HG03095 (cell line): ENCODE measurements around the gene SRSF6.
A peak's percentile ranks its signal among the peaks of the same experiment; 100 is the strongest.
"Not testable (repeated sequence)": the region's sequence is repeated elsewhere in the genome, so short reads cannot be mapped to it uniquely, and the experiment has no call there.

Experiments
- ATAC-seq: cut with Tn5 transposase; IDR thresholded peaks from one replicate; pipeline ENCODE4 v1.9.1; 2021; ENCODE audit warnings: moderate library complexity; ENCODE audit not compliant: unreplicated experiment

The SRSF6 gene

GRCh38 chr20:43472671-43473380, 15.1 kb downstream of the SRSF6 start:
- ATAC-seq = no peak

GRCh38 chr20:43473381-43473704, 15.6 kb downstream of the SRSF6 start:
- ATAC-seq = no peak

GRCh38 chr20:43477193-43477592, 19.5 kb downstream of the SRSF6 start:
- ATAC-seq = no peak

- ATAC-seq = no peak
These were observed 19.9 kb downstream of the SRSF6 start for GRCh38 chr20:43477619-43478018.

- no peak for ATAC-seq
These were observed 32.3 kb downstream of the SRSF6 start for GRCh38 chr20:43490038-43490437.

- ATAC-seq = peak; percentile 98
These were observed 34.4 kb downstream of the SRSF6 start for GRCh38 chr20:43492101-43492500.

GRCh38 chr20:43495388-43495787, 37.7 kb downstream of the SRSF6 start:
- no peak for ATAC-seq

- ATAC-seq = not testable (repeated sequence)
These were observed 44.3 kb downstream of the SRSF6 start for GRCh38 chr20:43502021-43502420.

GRCh38 chr20:43506238-43506637, 48.5 kb downstream of the SRSF6 start:
- ATAC-seq = no peak

GRCh38 chr20:43507150-43508080, 49.7 kb downstream of the SRSF6 start, which contains the start of gene L3MBTL1:
Gene L3MBTL1, plus strand, starts transcription at chr20:43507697. Its CDS starts 5,807 bp downstream, at chr20:43513504.
- no peak for ATAC-seq

- ATAC-seq = no peak
These were observed 50.4 kb downstream of the SRSF6 start for GRCh38 chr20:43508106-43508505.

- ATAC-seq = no peak
These were observed 50.9 kb downstream of the SRSF6 start for GRCh38 chr20:43508604-43509040.

- no peak for ATAC-seq
These were observed 54.2 kb downstream of the SRSF6 start for GRCh38 chr20:43511879-43512278.

GRCh38 chr20:43513372-43513930, 55.8 kb downstream of the SRSF6 start:
- no peak for ATAC-seq
